ENCODE results near the gene TAGLN2.

- peak; percentile 90 for TF ChIP-seq MAX (IDR thresholded peaks at IDR 0.05)
- no peak for TF ChIP-seq SMC3 (IDR thresholded peaks at IDR 0.05)
- no peak for TF ChIP-seq SREBF2 (IDR thresholded peaks at IDR 0.05)
- no peak for TF ChIP-seq CTCF (IDR thresholded peaks at IDR 0.05)
- TF ChIP-seq POLR2A (IDR thresholded peaks at IDR 0.05; ENCODE audit: low read length), result peak; percentile 96
- 0 out of 5 replicates have a peak, but pooled peaks of 1 of the 2 experiments have one; percentile 4 for TF ChIP-seq EP300 (IDR thresholded peaks at IDR 0.05)
- TF ChIP-seq NPAS2 (CRISPR knock-in tag; IDR thresholded peaks at IDR 0.05; ENCODE audit: borderline replicate concordance), result peak; percentile 41; the same call in 1 of the 2 replicates
- no peak for TF ChIP-seq EHMT2 (IDR thresholded peaks at IDR 0.05; ENCODE audit: low read depth)
- TF ChIP-seq RFX5 (IDR thresholded peaks at IDR 0.05), result no peak
- no peak for TF ChIP-seq CHD4 (IDR thresholded peaks at IDR 0.05; ENCODE audit: borderline replicate concordance)
- TF ChIP-seq CBX2 (IDR thresholded peaks at IDR 0.05; ENCODE audit: borderline replicate concordance, low read depth), result no peak
Observed at GRCh38 chr1:159924791-159925718, at the start of gene TAGLN2.

Measured in A549 (cell line).